C1 segment of cervical spinal cord (tissue), 14 donors: ENCODE measurements around the gene ANXA5.

Source experiments
- DNase-seq, 14 donors: peaks; one replicate each; lab custom pipeline; 2025; lab: John Stamatoyannopoulos, UW

Gene ANXA5

DNA sequence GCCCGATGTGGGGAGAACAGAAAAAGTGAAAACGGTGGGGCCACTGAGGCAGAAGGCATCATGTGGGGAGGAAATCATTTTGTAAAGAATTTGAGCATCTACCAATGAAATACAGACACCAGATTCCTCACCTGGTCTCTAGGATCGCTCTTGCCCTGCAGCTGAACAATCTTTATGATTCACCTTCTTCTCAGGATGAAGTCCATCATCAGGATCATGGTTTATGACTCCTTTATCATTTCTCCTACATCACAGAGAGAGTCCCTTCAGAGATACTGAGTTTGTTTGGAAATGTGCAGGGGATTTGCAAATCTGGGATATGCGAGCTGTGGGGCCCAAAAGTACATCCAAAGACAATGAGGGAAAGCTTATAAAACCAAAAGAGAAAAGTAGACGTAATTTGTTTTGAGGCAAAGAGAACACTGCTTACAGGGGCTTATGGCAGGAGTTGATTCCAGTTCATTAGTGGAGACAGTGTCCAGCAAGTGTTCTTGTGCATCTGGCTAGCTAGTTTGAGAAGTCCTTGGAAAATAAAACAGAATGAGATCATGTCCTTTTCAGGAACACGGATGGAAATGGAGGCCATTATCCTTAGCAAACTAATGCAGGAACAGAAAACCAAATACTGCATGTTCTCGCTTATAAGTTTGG, 15.3 kb upstream of the ANXA5 start:
- no peak for DNase-seq

DNA sequence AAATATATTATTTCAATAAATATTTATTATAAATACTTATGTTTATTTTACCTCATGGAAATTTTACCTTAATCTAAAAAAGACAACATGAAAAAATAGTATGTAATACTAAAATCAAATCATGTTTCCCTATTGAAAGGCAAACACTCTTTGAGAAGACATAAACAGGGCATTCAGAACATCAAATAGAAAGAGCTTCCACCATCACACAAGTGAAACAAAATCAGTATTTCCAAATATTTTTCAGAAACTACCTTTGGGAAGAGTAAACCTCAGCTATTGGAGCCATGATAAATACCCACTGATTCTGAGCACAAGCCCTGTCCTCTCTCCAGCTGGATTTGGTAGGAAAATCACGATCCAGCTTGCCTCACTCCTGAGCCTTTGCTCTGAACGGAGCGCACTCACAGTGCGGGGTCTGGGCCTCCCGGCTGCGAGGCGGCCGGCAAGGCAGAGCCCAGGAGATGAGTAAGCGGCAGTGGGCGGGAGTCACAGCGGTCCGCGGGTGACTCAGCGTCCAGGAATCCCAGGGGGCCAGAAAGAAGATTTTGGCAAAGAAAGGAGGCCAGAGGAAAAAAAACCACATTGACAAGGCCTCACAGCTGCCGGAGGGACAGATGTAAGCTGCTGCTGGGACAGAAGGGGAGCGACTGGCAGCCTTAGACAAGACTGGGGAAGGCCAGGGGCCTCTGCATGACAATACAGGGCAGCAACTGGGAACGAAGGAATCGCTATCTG, 14.7 kb upstream of the ANXA5 start:
- peak in 12 of 14 donors; percentile 5 to 82 (median 32) for DNase-seq

DNA sequence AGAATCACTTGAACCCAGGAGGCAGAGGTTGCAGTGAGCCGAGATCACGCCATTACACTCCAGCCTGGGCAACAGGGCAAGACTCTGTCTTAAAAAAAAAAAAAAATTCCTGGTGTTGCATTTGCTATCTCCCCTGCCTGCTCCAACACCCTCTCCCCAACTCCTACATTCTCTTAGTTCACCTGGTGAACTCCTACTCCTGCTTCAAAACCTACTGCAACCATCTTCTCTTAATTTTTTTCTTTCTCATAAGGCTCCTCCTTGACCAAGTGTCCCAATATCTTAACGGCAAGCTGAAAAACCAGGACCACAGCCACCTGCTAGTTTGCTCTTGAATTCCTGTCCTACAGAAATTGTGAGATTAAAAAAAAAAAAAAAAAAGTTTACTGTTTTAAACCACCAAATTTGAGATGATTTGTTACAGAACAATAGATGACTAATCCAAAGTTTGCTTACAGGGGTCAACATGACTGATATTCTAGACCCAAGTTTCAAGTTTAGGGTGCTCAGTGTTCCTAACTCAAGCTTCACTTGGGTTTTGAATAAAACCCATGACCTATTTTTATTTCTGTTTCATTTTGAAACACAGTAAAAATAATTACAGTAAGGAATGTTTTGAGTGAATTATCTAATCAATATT, 13.1 kb upstream of the ANXA5 start:
- DNase-seq, result no peak

DNA sequence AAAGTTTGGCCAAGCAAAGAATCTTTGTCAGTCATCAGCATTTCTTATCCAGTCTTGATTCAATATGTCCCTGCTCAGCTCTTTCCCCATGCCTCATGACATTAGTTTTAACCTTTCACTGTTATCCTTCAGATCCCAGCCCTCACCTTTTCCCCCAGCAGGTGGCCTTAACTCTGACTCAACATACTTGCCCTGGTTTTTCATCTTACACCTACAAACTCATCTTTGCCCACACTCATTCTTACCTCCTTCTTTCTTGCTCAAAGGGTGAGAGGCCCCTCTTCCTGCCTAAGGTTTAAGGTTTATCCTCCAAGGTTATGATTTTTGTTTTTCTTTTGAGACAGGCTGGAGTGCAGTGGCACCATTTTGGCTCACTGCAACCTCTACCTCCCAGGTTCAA, 10.6 kb upstream of the ANXA5 start:
- no peak for DNase-seq

DNA sequence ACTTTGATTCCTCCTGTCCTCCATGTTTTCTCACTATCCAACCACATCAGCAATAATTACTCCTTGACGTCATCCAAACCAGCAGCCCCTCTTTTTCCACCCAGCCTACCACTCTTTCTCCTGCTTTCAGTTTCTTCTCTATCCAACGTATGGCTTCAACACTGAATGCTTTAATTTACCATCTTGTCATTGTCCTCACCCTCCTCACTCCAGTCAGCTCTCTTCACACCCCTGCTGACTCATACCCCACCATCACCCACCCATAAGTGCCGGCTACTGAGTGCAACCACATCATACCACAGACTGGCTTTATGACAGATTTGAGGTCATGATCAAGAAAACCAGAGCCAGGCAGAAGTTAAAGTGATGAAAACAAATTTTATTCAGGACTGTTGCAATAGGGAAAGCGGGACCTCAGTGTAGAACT, 9.8 kb upstream of the ANXA5 start:
- DNase-seq, result no peak

DNA sequence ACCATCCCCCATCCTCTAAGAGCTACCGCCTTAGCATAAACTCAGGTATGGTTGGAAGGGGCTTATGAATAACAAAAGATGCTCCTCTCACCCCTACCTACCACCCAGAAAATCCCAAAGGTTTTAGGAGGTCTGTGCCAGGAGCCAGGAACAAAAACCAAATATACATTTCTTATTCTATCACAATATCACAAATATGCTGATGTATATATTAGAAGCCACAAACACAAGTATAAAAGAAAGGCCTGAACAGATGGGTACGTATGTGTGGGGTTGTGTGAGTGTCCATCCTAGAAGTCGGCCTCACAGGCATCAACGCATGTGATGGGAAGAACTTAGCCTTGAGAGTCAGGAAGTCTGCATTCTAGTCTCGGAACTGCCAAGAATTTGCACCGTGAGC, 8.7 kb upstream of the ANXA5 start:
- DNase-seq, result no peak

DNA sequence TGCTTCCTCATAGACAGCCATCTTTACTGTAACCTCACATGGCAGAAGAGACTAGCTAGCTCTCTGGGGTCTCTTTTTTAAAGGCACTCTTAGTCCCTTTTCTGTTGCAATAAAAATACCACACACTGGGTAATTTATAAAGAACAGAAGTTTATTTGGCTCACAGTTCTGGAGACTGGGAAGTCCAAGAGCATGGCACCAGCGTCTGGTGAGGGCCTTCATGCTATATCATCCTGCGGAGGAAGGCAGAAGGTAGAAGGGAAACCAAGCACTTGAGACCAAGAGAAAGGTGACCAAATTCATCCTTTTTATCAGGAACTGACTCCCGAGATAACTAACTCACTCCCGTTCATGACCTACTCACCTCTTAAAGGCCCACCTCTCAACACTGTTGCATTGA, 5.4 kb upstream of the ANXA5 start:
- no peak for DNase-seq

DNA sequence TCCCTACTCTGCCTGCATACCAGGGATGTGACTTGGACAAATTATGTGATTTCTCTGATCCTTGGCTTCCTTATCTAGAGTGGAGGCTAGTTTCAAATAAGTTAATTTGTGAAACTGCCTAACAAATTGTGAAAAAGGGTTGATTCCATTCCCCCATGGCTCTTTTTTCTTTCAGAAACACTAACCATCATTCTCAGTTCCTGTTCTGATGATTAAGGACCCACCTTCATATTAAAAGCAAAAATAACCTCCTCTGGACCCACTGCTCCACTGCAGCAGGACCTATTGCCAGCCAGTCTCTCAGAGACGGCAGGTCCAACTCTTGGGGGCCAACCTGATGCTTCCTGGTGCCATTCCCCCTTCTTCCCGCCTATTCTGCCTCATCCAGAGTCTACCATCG, 4.5 kb upstream of the ANXA5 start:
- DNase-seq, result no peak

DNA sequence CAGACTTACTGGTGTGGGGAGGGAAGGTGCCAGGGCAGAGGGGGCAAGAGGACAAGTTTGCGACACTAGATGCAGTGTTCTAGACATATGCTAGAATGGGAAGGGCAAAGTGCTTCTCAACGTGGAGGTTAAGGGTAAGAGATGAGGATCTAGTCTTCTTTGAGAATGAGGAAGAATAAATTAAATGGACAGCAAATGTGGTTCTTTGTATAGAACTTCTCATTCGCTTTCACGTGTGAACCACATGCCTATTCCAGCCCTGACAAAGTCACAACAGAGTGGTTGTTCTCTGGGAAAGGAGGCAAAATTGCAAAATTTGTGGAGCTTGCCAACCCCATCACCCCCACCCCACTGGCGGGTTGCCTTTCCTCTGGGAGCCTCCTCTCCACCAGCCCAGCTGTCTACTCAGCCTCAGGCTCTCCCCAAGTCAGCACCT, 1.5 kb upstream of the ANXA5 start:
- DNase-seq, result peak in 4 of 14 donors; percentile 7 to 12 (median 10)

DNA sequence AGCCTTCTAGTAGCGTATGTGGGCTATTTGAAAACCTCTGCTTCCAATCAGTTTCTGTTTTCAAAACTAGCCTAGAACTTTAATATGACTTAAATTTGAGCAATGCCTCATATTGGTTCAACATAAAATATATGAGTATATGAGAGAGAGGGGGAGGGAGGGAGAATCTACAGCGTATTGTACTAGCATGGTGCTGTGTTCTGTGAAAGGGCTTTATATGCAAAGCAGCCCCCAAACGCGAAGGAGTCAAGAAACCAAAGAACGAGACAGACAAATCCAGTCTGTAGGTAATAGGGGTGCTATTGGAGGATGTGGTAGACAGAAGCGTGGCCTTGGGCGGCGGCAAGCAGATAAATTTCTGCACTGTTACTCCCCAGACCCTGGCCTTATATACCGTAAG, 784 bp upstream of the ANXA5 start:
- no peak for DNase-seq

DNA sequence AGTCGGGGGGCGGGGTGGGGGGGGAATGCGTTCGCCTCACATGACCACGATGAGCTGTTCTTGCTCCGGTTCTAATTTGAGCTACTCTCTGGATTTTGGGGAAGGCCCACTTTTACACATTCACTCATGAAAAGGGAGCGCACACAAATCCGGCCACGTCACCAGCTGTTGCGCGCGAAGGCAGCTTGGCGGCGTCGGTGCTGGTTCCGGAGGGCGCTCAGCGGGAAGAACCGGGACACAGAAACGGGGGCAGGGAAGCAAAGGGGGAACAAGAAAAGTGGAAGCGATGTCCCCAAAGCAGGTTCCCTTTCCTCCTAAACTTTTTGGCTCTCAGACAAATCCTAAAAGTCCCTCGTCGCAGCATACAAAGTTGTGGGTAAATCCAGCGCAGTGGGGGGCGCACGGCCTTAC, 605 bp downstream of the ANXA5 start:
- DNase-seq, result peak; percentile 11 to 82 (median 65)

DNA sequence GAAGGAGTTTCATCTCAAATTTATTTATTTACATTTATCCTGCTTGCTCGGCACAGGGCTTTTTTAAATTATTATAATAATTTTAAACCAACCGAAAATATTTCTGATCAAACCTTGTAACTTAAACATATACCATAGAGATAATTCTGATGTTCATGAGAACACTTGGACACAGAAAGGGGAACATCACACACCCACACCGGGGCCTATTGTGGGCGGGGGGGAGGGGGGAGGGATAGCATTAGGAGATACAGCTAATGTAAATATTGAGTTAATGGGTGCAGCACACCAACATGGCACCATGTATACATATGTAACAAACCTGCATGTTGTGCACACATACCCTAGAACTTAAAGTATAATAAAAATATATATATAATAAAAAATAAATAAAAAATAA, 2.9 kb downstream of the ANXA5 start:
- DNase-seq, result no peak

DNA sequence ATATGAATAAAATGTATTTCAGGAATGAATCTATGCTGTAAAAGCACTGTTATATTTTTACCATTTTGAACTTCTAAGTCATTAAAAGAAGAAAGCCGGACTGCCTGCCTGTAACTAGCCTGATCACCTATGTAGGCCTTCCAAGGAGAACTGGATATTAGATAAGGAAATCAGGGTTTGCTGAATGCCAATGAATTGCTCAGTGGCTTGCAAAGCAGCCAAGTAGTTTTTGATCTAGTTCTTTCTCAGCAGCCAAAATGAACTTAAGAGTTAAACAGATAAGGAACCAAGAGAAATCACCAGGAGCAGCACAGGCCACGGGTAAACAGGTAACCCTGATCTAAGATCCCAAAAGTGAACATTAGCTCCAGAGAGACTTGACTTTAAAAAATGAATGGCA, 3.3 kb downstream of the ANXA5 start:
- no peak for DNase-seq

DNA sequence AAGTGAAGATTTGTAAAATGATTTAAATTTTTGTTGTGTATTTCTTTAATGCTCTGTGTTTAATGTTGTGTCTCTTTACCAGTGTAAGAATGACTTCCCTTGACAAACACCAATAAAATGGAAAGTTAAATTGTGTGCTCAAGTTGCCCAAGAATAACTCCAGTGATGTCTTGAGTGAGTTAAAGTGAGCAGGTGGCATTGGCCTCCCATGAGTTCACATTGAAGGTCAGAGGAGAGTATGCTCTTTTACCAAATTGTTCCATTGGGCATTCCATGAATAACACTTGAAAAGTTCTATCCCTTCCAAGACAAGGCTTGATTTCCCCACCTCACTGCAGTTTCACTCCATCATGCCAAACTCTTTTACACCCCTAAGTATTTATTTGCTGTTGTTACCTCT, 4.5 kb downstream of the ANXA5 start:
- no peak for DNase-seq

DNA sequence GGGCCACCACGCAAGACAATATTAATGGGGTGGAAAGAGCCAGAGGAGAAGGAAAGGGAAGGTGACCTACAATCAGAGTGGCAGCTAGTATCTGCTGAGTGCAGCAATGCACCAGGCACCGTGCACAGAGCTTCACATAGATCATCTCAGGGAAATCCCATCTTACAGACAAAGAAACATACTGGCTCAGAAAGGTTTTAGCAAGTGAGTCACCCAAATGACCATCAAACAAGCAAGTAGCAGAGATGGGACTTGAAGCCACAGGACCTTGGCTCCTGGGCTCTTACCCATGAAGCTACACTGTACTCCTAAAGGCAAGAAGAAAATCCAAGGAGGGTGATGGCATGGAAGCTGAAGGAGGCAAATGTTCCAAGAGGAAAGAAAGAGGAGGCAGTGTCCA, 6.8 kb downstream of the ANXA5 start:
- DNase-seq, result no peak

DNA sequence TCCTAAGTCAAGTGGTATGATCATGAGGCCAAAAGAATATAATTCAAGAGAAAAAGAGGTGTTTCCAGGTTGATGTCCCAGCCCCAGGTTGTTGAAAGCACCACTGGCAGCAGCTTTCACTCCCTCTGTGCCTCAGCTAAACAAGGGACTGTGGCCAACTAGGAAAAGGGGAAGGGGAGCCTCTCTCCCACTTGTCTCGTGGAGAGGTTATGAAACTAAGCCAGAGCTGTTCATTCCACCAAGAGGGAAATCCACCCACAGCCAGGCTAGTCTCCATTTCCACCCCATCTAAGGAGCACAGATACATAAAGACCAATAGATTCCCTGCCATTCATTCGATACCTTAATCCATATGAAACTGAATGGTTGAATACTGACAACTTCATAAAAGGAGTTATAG, 8.1 kb downstream of the ANXA5 start:
- no peak for DNase-seq

DNA sequence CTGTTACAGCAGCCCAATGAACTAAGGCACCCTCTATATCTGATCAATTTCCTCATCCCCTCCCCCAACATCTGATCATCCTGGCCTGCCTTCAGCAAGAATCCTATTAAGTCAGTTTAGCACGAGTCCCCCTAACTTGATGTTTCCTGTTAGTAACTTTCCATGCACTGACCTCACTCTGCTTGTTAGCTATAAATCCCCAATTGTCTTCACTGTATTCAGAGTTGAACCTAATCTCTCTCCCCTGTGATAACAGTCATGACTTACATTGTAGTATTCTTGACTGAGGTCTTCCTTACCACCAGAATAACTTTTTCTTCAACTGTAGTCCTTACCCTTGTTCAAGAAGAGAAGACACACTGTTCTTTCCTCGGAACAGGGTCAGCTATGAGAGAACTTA, 8.5 kb downstream of the ANXA5 start:
- DNase-seq, result no peak

DNA sequence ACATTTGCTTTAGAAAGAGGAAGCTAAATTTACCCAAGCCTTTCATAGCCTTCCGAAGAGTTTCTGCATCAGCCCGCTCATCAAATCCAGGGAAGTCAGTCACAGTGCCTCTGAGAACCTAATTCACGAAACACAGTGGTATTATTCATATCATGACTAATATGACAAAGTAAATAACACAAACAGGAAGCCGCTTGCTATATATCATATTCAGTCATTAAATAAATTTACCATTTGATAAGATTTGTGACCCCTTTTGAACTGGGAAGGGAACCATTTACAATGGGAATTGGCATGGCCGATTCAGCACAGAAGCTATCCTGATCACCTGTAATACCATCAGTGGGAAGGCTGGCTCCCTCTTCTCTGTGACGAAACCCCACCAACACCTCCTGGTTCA, 10.5 kb downstream of the ANXA5 start:
- DNase-seq, result no peak

DNA sequence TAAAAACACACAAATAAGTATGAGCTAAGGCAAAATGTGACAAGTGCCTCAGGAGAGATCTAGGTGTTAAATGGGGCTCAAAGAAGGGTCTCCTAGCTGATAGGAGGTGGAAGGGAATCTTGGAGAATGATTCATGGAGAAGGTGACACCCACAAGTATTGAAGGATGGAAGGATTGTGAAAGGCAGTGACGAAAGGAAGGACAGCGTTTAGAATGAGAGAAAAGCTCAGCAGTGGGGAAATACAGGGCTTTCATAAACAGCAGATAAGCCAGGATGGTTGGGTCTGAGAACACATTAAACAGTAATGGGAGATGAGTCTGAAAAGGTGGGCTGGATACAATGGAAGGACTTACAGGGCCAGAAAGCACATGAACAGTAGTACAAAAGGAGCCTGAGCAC, 11.5 kb downstream of the ANXA5 start:
- DNase-seq, result no peak

DNA sequence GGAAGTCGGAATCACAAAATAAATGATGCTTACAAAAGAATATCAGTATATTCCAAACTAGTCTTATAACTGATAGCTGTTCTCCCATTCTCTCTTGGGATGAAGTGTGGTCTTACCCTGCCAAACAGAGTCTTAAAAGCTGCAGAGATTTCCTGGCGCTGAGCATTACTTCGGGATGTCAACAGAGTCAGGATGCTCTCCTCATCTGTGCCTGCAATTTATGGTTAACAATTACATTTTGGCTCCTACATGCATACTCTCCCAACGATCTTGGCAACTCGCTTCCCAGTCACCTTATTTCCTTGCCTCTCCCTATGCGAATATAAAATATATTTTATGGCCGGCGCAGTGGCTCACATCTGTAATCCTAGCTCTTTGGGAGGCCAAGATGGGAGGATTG, 12.2 kb downstream of the ANXA5 start:
- DNase-seq, result no peak

DNA sequence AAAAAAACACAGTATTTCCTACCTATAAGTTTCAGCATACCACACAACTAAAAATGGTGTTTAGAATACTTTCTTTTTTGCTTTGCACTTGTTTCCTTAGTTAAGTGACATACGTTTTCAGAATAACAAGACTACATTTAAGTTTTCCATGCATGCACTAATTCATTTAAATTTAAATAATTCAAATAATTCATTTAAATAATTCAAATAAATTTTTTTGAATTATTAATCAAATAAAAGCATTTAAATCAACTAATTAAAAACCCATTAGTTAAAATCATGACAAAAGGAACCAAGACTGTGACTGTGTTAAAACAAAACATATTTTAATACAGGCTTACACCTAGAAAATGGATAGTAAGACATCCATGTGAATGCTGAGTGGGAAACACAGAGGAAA, 12.8 kb downstream of the ANXA5 start:
- no peak for DNase-seq

DNA sequence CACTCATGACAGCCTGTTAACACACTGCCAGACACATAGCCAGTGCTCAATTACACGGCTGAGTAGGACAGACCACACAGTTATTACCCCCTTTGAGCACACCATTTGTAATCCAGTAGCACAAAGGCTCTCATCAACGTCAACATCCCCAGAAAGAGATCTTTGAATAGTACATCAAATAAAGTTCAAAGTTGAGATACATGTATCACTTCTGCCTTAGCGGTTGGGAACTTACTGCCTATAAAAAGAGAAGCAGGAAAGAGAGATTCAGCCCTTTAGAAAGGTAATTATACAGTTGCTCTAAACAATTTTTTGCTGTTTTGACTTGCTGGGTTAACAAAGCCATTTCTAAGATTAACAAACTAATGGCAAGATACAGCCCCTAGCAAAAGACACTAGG, 16.2 kb downstream of the ANXA5 start:
- DNase-seq, result no peak

DNA sequence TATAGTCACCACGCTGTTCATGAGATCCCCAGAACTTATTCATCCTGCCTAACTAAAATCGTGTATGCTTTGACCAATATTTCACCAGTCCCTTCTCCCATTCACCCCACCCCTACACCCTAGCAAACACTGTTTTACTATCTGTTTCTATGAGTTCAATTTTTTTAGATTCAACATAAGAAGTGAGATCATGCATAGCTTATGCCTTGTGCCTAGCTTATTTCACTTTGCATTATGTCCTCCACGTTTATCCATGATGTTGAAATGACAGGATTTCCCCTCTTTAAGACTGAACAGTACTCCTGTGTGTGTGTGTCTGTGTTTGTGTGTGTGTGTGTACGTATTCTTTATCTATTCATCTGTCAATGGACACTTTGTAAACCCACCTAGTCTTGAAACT, 16.8 kb downstream of the ANXA5 start:
- DNase-seq, result no peak
